ENCODE data around the gene SMYD5.

GRCh38 chr2:73252238-73253027 lies 38.4 kb downstream of the SMYD5 start:
- TF ChIP-seq EZH2 (IDR thresholded peaks at IDR 0.05; ENCODE audit: low read length, unreplicated experiment) (no peak), CTCF (conservative IDR thresholded peaks at IDR 0.05; ENCODE audit: low read depth, low read length) (no peak), EZH2phosphoT487 (IDR thresholded peaks at IDR 0.05; ENCODE audit: borderline replicate concordance, low read length) (no peak)
